RWPE2 (cell line): Measurements from ENCODE around the gene PAX6.

ENCODE experiments used
- ATAC-seq: fragments of 200-7000 bp; cut with Tn5 transposase; 3 replicates; pipeline ENCODE4 v1.9.1; 2021; ENCODE audit warnings: low read depth
- DNase-seq: peaks from one replicate; pipeline ENCODE4 v3.0.0-alpha.2; 2020; ENCODE audit warnings: low spot score
- H3K27ac ChIP-seq: fragments of 450-650 bp; 2 replicates; pipeline ENCODE4 v1.5.1; 2017; ENCODE audit warnings: mild to moderate bottlenecking; ENCODE audit not compliant: poor library complexity, severe bottlenecking
- H3K27me3 ChIP-seq: fragments of 250-450 bp; sonication (Bioruptor Pico); 2 replicates; pipeline ENCODE4 v1.5.1; 2021; ENCODE audit warnings: mild to moderate bottlenecking, moderate library complexity; ENCODE audit not compliant: insufficient read depth, poor library complexity, severe bottlenecking
- H3K36me3 ChIP-seq: fragments of 250-450 bp; sonication (Bioruptor Pico); 2 replicates; pipeline ENCODE4 v1.5.1; 2020; ENCODE audit warnings: low read depth, mild to moderate bottlenecking, moderate library complexity
- H3K4me1 ChIP-seq: fragments of 250-450 bp; sonication (Bioruptor Pico); 2 replicates; pipeline ENCODE4 v1.5.1; 2021; ENCODE audit warnings: mild to moderate bottlenecking, moderate library complexity; ENCODE audit not compliant: insufficient read depth, poor library complexity, severe bottlenecking
- H3K4me3 ChIP-seq: fragments of 250-450 bp; sonication (Bioruptor Pico); 2 replicates; pipeline ENCODE4 v1.5.1; 2021; ENCODE audit warnings: mild to moderate bottlenecking, moderate library complexity; ENCODE audit not compliant: severe bottlenecking
- H3K9me3 ChIP-seq: fragments of 250-450 bp; sonication (Bioruptor Pico); 2 replicates; pipeline ENCODE4 v1.5.1; 2021; ENCODE audit warnings: mild to moderate bottlenecking, moderate library complexity; ENCODE audit not compliant: severe bottlenecking
- TF ChIP-seq, protein P1 (sequence below): fragments of 450-650 bp; IDR thresholded peaks from one replicate; pipeline ENCODE4 v1.5.1; 2017; ENCODE audit warnings: mild to moderate bottlenecking, moderate library complexity; ENCODE audit not compliant: poor library complexity, severe bottlenecking

PAX6 gene

DNA sequence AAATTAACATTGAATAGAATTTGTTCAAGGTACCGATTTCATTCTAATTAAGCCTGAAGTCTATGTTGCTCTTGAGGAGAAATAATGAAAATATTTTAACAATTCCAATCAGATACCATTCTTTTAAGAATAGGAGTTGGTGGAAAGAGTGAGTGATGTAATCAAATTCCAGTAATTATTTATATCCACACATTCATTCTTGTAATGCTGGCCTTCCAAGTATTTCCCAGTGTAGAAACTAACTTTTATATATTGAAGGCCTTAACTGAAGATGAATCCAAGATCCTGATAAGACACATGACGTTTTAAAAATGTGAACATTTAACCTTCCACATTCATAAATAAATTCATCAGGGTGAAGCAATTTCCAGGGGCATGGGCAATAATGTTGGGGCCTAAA is 36.6 kb upstream of the PAX6 start:
- TF ChIP-seq, protein P1, sequence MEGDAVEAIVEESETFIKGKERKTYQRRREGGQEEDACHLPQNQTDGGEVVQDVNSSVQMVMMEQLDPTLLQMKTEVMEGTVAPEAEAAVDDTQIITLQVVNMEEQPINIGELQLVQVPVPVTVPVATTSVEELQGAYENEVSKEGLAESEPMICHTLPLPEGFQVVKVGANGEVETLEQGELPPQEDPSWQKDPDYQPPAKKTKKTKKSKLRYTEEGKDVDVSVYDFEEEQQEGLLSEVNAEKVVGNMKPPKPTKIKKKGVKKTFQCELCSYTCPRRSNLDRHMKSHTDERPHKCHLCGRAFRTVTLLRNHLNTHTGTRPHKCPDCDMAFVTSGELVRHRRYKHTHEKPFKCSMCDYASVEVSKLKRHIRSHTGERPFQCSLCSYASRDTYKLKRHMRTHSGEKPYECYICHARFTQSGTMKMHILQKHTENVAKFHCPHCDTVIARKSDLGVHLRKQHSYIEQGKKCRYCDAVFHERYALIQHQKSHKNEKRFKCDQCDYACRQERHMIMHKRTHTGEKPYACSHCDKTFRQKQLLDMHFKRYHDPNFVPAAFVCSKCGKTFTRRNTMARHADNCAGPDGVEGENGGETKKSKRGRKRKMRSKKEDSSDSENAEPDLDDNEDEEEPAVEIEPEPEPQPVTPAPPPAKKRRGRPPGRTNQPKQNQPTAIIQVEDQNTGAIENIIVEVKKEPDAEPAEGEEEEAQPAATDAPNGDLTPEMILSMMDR, result no peak
- H3K27ac ChIP-seq, result no peak overlapping the region
- no peak for DNase-seq
- ATAC-seq, result no peak
- no peak overlapping the region for H3K4me3 ChIP-seq
- H3K9me3 ChIP-seq, result no peaks in the 10 kb centered on the region
- no peaks in the 10 kb centered on the region for H3K36me3 ChIP-seq
- peaks cover 13% of the 10 kb centered on the region for H3K27me3 ChIP-seq
- no peaks in the 10 kb centered on the region for H3K4me1 ChIP-seq

DNA sequence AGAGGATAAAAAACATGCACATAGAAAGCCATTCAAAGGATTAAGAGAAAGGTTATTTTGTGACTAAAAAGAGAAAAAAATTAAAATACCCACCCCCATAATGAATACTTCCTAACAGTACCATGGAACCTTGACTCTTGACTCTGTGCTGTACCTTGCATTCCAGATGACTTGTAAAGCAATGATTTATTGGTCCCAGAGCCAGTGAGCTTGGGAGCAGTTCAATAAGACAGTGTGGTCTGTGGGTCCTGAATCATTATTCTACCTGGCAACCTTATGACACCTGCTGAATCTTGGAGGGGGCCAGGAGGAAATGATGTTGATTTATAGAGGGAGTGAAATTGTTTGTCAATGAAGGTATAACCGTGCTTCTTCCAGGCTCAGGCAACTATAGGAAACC is 34.2 kb upstream of the PAX6 start:
- H3K4me3 ChIP-seq, result no peak overlapping the region
- H3K27ac ChIP-seq, result no peak overlapping the region
- no peak for ATAC-seq
- no peaks in the 10 kb centered on the region for H3K4me1 ChIP-seq
- no peaks in the 10 kb centered on the region for H3K36me3 ChIP-seq
- no peak for DNase-seq
- H3K9me3 ChIP-seq, result no peaks in the 10 kb centered on the region
- peaks cover 23% of the 10 kb centered on the region for H3K27me3 ChIP-seq
- TF ChIP-seq, protein P1, result no peak

DNA sequence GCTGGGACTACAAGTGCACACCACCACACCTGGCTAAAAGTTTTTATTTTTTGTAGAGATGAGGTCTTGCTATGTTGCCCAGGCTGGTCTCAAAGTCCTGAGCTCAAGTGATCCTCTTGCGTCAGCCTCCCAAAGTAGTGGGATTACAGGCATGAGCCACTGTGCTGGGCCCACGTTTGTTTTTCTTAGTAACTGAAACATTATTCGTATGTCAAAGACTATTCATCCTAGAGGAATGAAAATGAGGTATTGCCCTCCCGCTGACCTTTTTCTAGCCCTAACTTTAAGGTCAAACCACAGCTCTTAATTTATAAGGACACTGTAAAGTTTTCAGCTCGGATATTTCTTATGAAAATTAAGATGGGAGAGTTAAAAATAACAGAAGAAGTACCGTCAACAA is 33.2 kb upstream of the PAX6 start:
- Histone ChIP-seq H3K4me3 (no peak overlapping the region), H3K27ac (no peak overlapping the region), H3K4me1 (no peaks in the 10 kb centered on the region), H3K27me3 (peaks cover 30% of the 10 kb centered on the region), H3K9me3 (no peaks in the 10 kb centered on the region), H3K36me3 (no peaks in the 10 kb centered on the region)
- DNase-seq (no peak), ATAC-seq (no peak)
- TF ChIP-seq, protein P1, result no peak

DNA sequence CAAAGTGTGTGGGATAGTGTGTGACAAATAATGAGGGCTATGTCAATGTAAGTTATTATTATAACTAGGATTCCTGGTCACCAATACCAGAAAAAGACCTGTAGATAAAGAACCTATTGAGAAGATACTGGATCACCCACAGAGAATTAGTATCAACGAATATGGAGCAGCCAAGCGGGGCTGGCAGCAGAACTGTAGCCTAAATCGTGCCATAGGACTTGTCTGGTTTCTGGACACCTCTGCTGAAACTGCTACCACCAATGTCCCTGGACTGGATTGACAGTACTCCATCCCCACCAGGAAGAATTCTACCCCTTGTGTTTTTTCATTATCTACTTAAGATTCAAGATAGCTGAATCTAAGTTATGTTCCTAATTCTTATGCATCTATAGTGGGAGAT is 30.3 kb upstream of the PAX6 start:
- no peak overlapping the region for H3K27ac ChIP-seq
- no peak overlapping the region for H3K4me3 ChIP-seq
- DNase-seq, result no peak
- no peaks in the 10 kb centered on the region for H3K9me3 ChIP-seq
- no peak for ATAC-seq
- TF ChIP-seq, protein P1, result no peak
- H3K27me3 ChIP-seq, result peaks cover 56% of the 10 kb centered on the region
- no peaks in the 10 kb centered on the region for H3K36me3 ChIP-seq
- no peaks in the 10 kb centered on the region for H3K4me1 ChIP-seq

DNA sequence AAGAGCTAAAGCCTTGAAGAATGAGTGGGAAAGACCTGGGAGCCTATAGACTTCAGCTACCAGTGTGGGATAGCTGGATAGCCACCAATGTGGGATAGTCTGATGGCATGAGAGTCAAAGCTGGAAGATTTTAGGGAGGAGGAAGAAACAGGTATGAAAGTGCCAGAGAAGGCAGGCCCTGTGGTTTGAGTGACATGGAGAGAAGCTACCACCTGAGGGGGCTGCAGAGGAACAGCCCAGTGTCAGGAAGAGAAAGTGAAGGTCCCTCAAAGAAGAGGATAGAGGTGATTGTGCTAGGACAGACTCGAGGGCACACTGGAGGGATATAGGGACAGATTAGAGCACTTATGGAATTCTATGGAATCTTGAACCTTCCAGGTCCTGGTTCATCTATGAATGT is 23.1 kb upstream of the PAX6 start:
- H3K27ac ChIP-seq, result no peak overlapping the region
- TF ChIP-seq, protein P1, result no peak
- ATAC-seq (no peak), DNase-seq (no peak)
- no peaks in the 10 kb centered on the region for H3K36me3 ChIP-seq
- no peaks in the 10 kb centered on the region for H3K4me1 ChIP-seq
- H3K4me3 ChIP-seq, result no peak overlapping the region
- H3K27me3 ChIP-seq, result peaks cover 90% of the 10 kb centered on the region
- no peaks in the 10 kb centered on the region for H3K9me3 ChIP-seq
